Keratinocyte (primary cell): ENCODE results near the gene STK32B. TPM values are rescaled to one million over a fixed set of nuclear protein-coding genes. Genes with fewer than 3 reads are reported as not detected.

Experiments used
- DNase-seq: peaks from one replicate; pipeline ENCODE4 v3.0.0-alpha.2; 2011; ENCODE audit warnings: low read depth, missing footprints, low spot score
- FAIRE-seq: peaks from 2 replicates; lab custom pipeline; 2011; peaks lifted over from hg19 to GRCh38; lab: Jason Lieb, UNC
- H2AFZ ChIP-seq: 2 replicates; pipeline ENCODE4 v1.6.0; 2012; ENCODE audit warnings: low read length, control low read depth, inconsistent platforms; ENCODE audit not compliant: control insufficient read depth
- H3K27ac ChIP-seq: 2 replicates; pipeline ENCODE4 v1.5.1; 2011; ENCODE audit warnings: low read length; ENCODE audit not compliant: control insufficient read depth, insufficient read depth
- H3K27me3 ChIP-seq: 3 replicates; pipeline ENCODE4 v1.6.0; 2011; ENCODE audit warnings: low read length; ENCODE audit not compliant: control insufficient read depth, insufficient read depth; ENCODE audit errors: extremely low read depth
- H3K36me3 ChIP-seq, 2 experiments: 2 replicates in 1 of 2; 3 replicates in 1 of 2; pipeline ENCODE4 v1.5.1; 2011; ENCODE audit warnings: low read length in 2 of 2, mild to moderate bottlenecking in 1 of 2; ENCODE audit not compliant: control insufficient read depth in 2 of 2, insufficient read depth in 2 of 2; ENCODE audit errors: extremely low read depth in 1 of 2
- H3K4me1 ChIP-seq: 3 replicates; pipeline ENCODE4 v1.5.1; 2011; ENCODE audit warnings: low read length; ENCODE audit not compliant: control insufficient read depth, insufficient read depth; ENCODE audit errors: extremely low read depth
- H3K4me2 ChIP-seq: 3 replicates; pipeline ENCODE4 v1.6.0; 2011; ENCODE audit warnings: low read depth, low read length; ENCODE audit not compliant: control insufficient read depth, insufficient read depth; ENCODE audit errors: extremely low read depth
- H3K4me3 ChIP-seq, 3 experiments: fragments of 200-600 bp in 1 of 3; sonication (generic) in 1 of 3; 2 replicates in 2 of 3; 3 replicates in 1 of 3; pipeline ENCODE4 v1.5.1; 2011 to 2016; ENCODE audit warnings: low read length in 3 of 3, mild to moderate bottlenecking in 3 of 3, control low read depth in 2 of 3, inconsistent platforms in 1 of 3, low read depth in 1 of 3, mixed read lengths in 1 of 3, mixed run types in 1 of 3, moderate library complexity in 1 of 3; ENCODE audit not compliant: control insufficient read depth in 2 of 3, insufficient read depth in 2 of 3; ENCODE audit errors: extremely low read depth in 1 of 3
- H3K79me2 ChIP-seq: 2 replicates; pipeline ENCODE4 v1.6.0; 2012; ENCODE audit warnings: low read length; ENCODE audit not compliant: control insufficient read depth, insufficient read depth
- H3K9ac ChIP-seq: 3 replicates; pipeline ENCODE4 v1.6.0; 2011; ENCODE audit warnings: low read length; ENCODE audit not compliant: control insufficient read depth, insufficient read depth; ENCODE audit errors: extremely low read depth
- H3K9me1 ChIP-seq: 3 replicates; pipeline ENCODE4 v1.6.0; 2011; ENCODE audit warnings: low read length; ENCODE audit not compliant: control insufficient read depth, insufficient read depth; ENCODE audit errors: extremely low read depth
- H3K9me3 ChIP-seq: 2 replicates; pipeline ENCODE4 v1.5.1; 2012; ENCODE audit warnings: low read depth, low read length; ENCODE audit not compliant: control insufficient read depth
- H4K20me1 ChIP-seq: 3 replicates; pipeline ENCODE4 v1.6.0; 2011; ENCODE audit warnings: low read length; ENCODE audit not compliant: control insufficient read depth, insufficient read depth; ENCODE audit errors: extremely low read depth
- CTCF ChIP-seq, 3 experiments: IDR thresholded peaks in 1 of 3; conservative IDR thresholded peaks in 1 of 3; optimal IDR thresholded peaks in 1 of 3; 2 replicates in 2 of 3; 3 replicates in 1 of 3; pipeline versions ENCODE3 to v1.5.1; 2011; ENCODE audit warnings: low read length in 3 of 3, mild to moderate bottlenecking in 3 of 3, moderate library complexity in 2 of 3, control low read depth in 1 of 3, inconsistent platforms in 1 of 3; ENCODE audit not compliant: insufficient read depth in 2 of 3; ENCODE audit errors: extremely low read depth in 1 of 3
- EZH2 ChIP-seq: IDR thresholded peaks from one replicate; pipeline ENCODE4 v1.6.1; 2012; ENCODE audit warnings: inconsistent platforms, mild to moderate bottlenecking, low read length, moderate library complexity
- dilution Hi-C: fragments of 300-500 bp; cut with MboI; formaldehyde crosslinking; loops from one replicate; pipeline ENCODE4 v1.7.0; 2020; ENCODE audit warnings: low sequenced_read_pairs; ENCODE audit not compliant: extremely low pct_ligation_motif_present
- polyA plus RNA-seq, 5 experiments: library from polyadenylated mRNA; depleted of rRNA in 3 of 5; stranded (reverse) in 3 of 5; stranded (forward) in 1 of 5; unstranded in 1 of 5; fragments of >200 nt; gene quantifications; 1 replicate in 1 of 5; 2 replicates in 3 of 5; 3 replicates in 1 of 5; pipeline versions ENCODE4 v1.2.1 to v1.2.3, GENCODE V29; 2011 to 2012; ENCODE audit warnings: missing spikeins in 2 of 5, low read depth in 1 of 5, low replicate concordance in 1 of 5

Gene STK32B
- polyA plus RNA-seq, 1 donor (not counting 4 experiments of a cell fraction or from before 2014, with no cell fraction given) = 3.4 TPM

- FAIRE-seq (no peak), DNase-seq (no peak)
- Histone ChIP-seq H3K4me3 (no peak overlapping the region), H3K27ac (no peak overlapping the region), H3K36me3 (no peaks in the 10 kb centered on the region), H3K9ac (no peak overlapping the region), H4K20me1 (no peaks in the 10 kb centered on the region), H3K79me2 (no peaks in the 10 kb centered on the region), H3K9me1 (no peaks in the 10 kb centered on the region), H3K27me3 (no peaks in the 10 kb centered on the region), H3K9me3 (no peaks in the 10 kb centered on the region), H2AFZ (no peak overlapping the region), H3K4me2 (no peak overlapping the region), H3K4me1 (peaks cover 3% of the 10 kb centered on the region)
- no peak for TF ChIP-seq CTCF (optimal IDR thresholded peaks at IDR 0.05 in 1 of 3, IDR thresholded peaks at IDR 0.05 in 1 of 3, conservative IDR thresholded peaks at IDR 0.05 in 1 of 3; ENCODE audit: extremely low read depth in 1 of 3, insufficient read depth in 2 of 3, low read length in 3 of 3)
- no peak for TF ChIP-seq EZH2
- dilution Hi-C loops = no loop called here
Measured at GRCh38 chr4:5511791-5512190, 460.5 kb downstream of the STK32B start.

GRCh38 chr4:5515646-5516045, 464.4 kb downstream of the STK32B start:
- H3K79me2 ChIP-seq = no peaks in the 10 kb centered on the region
- dilution Hi-C loops = no loop called here
- no peak for TF ChIP-seq EZH2
- no peak for TF ChIP-seq CTCF (optimal IDR thresholded peaks at IDR 0.05 in 1 of 3, IDR thresholded peaks at IDR 0.05 in 1 of 3, conservative IDR thresholded peaks at IDR 0.05 in 1 of 3; ENCODE audit: extremely low read depth in 1 of 3, insufficient read depth in 2 of 3, low read length in 3 of 3)
- no peak overlapping the region for H3K4me2 ChIP-seq
- H3K4me1 ChIP-seq = peaks cover 3% of the 10 kb centered on the region
- H3K9ac ChIP-seq = no peak overlapping the region
- no peaks in the 10 kb centered on the region for H3K9me3 ChIP-seq
- H3K27ac ChIP-seq = no peak overlapping the region
- H3K9me1 ChIP-seq = no peaks in the 10 kb centered on the region
- DNase-seq = no peak
- H3K27me3 ChIP-seq = no peaks in the 10 kb centered on the region
- H3K4me3 ChIP-seq = no peak overlapping the region
- no peak for FAIRE-seq
- H4K20me1 ChIP-seq = no peaks in the 10 kb centered on the region
- H3K36me3 ChIP-seq = no peaks in the 10 kb centered on the region
- H2AFZ ChIP-seq = no peak overlapping the region
